GM19351 (cell line): ENCODE results near the gene OXSR1.
"Not testable (repeated sequence)": the region's sequence is repeated elsewhere in the genome, so short reads cannot be mapped to it uniquely, and the experiment has no call there.

Experiments
- ATAC-seq: cut with Tn5 transposase; IDR thresholded peaks from one replicate; pipeline ENCODE4 v1.9.1; 2021; ENCODE audit warnings: mild to moderate bottlenecking, moderate library complexity; ENCODE audit not compliant: unreplicated experiment

OXSR1 gene

DNA sequence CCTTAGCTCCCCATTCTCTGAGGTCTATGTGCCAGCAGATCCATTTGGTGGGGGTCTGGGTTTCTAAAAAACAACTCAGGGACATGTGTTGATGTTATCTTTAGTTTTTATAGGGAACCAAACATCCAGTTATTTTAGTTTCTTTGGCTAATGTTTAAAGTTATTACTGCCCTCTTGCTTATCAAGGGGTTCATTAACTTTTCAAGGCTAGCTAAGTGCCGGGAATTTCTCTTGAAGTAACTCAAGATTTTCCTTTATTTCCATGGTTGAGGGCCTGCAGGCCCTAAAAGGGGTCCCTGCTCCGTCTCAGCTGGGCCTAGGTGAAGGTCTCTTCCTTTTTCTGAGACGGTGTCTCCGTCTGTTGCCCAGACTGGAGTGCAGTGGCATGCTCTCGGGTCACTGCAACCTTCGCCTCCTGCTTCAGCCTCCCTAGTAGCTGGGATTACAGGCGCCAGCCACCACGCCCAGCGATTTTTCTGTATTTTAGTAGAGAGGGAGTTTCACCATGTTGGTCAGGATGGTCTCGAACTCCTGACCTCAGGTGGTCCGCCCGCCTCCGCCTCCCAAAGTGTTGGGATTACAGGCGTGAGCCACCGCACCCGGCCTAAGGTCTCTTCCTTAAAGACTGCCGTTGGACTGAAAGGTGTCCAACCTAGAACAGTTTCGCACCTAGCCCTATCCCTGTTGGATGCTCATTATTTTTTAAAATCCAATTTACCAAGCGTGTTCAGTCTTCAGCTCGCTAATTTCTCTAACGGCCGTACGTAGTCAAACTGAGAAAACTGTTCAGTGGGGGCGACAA is 1.3 kb upstream of the OXSR1 start:
- ATAC-seq, result no peak

GRCh38 chr3:38164643-38164951 is 740 bp upstream of the OXSR1 start:
- peak; percentile 20 for ATAC-seq

- no peak for ATAC-seq
These were observed 518 bp downstream of the OXSR1 start for GRCh38 chr3:38165722-38166387.

GRCh38 chr3:38167591-38167990 is 2.3 kb downstream of the OXSR1 start:
- ATAC-seq, result no peak

- ATAC-seq, result no peak
These were observed 3.1 kb downstream of the OXSR1 start for GRCh38 chr3:38168151-38169026.

DNA sequence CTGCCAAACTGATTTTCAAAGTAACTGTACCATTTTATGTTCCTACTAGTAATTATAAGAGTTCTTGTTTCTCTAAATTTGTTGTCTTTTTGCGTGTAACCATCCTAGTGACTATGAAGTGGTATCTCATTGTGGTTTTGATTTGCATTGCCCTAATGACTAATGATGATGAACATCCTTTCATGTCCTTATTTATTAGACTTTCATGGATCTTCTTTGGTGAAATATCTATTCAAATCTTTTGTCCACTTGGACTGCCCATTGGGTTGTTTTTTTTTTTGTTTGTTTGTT is 3.6 kb downstream of the OXSR1 start:
- no peak for ATAC-seq

GRCh38 chr3:38170722-38171121 is 5.4 kb downstream of the OXSR1 start:
- no peak for ATAC-seq

DNA sequence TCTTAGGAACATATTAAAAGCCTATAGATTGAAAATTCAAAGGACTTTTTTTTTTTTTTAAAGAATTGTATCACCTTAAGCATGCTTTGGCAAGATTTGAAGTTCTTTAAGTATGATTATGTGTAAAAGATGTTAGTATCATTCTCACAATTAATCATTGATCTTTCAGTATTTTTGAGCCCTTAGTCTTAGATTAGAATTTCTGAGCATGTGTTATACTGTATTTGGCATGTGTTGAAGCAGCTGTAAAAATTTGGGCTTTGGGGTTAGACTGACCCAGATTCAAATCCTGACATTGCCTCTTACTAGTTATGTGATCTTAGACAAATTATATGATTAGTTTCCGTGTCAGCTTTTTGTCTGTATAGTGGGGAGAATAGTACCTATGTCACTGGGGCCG is 6.3 kb downstream of the OXSR1 start:
- ATAC-seq, result no peak

- ATAC-seq, result peak; percentile 60
These were observed 8.6 kb downstream of the OXSR1 start for GRCh38 chr3:38173834-38174418.

DNA sequence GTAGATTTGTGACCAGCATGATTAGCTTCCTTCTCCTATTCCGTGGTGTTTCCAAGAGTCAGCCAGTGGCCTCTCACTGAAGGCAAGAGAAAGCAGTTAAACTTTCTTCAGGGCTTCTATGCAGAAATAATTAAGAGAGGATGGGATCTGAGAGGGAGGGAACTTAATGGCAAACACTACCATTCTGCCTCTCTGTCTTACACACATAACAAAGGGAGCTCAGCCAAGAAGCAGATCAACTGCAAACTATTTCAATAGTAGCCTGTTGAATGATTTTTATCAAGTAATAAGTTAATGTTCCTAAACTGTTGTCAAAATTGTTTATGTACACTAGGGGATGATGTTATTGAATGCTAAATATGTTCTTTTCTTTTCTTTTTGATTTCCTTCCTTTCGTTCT is 11.8 kb downstream of the OXSR1 start:
- ATAC-seq, result no peak

DNA sequence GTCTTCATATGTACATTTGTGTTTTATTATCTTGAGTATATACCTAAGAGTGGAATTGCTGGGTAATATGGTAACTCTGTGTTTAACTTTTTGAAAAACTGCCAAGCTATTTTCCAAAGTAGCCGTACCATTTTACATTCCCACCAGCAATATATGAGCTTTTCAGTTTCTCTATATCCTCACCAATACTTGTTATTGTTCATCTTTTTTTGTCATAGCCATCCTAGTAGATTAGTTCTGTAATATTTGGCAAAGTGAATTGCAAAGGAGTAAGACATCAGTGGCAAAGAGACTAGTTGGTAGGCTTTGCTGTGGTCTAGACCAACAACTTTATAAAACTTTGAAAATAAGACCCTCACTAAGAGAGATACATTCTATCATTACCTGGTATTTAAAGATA is 21.4 kb downstream of the OXSR1 start:
- ATAC-seq, result no peak

GRCh38 chr3:38190481-38190881 is 25.1 kb downstream of the OXSR1 start:
- no peak for ATAC-seq

DNA sequence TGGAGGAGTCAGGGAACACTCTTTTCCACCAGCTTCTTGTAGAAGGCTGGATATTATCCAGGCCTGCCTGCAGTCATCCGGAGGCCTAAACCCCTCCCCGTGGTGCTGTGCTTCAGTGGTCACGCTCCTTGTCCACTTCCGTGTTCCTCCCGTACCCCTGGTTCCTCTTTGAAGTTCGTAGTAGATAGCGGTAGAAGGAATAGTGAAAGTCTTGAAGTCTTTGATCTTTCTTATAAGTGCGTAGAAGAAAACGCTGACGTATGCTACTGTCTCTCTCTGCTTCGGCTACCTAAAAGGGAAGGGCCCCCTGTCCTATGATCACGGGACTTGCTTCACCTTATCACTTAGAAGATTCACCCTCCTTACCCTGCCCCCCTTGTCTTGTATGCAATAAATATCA is 37.6 kb downstream of the OXSR1 start:
- ATAC-seq, result not testable (repeated sequence)

GRCh38 chr3:38203690-38204089 is 38.4 kb downstream of the OXSR1 start:
- no peak for ATAC-seq

- ATAC-seq, result no peak
These were observed 39.5 kb downstream of the OXSR1 start for GRCh38 chr3:38204599-38205471.

GRCh38 chr3:38205472-38205805 is 40.1 kb downstream of the OXSR1 start:
- no peak for ATAC-seq

DNA sequence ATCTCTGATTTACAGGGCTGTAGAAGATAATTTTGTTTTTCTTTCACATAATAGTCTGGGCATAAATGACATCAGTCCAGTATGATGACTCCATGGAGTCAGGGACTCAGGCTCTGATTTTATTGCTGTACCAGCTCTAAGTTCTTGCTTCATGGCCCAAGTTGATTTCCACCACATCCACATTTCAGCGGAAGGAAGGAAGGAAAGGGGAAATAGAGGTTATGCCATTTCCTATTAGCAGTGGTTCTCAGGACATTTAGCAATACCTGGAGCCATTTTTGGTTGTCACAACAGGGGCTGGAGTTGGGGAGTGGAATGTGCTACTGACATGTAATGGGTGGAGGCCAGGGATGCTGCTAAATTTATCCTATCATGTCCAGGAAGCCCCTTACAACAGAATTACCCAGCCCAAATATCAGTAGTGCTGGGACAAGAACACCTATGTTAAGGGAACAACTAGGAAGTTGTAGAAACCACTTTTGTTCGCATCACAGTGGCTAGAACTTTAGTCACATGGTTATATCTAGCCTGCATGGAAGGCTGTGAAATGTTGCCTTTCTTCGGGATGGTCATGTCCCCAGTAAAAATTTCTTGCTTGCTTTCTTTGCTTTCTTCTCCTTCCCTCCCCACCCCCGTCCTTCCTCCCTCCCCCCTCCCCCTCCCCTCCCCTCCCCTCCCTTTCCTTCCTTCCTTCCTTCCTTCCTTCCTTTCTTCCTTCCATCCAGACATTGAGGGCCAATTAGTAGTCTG is 42.1 kb downstream of the OXSR1 start:
- no peak for ATAC-seq

DNA sequence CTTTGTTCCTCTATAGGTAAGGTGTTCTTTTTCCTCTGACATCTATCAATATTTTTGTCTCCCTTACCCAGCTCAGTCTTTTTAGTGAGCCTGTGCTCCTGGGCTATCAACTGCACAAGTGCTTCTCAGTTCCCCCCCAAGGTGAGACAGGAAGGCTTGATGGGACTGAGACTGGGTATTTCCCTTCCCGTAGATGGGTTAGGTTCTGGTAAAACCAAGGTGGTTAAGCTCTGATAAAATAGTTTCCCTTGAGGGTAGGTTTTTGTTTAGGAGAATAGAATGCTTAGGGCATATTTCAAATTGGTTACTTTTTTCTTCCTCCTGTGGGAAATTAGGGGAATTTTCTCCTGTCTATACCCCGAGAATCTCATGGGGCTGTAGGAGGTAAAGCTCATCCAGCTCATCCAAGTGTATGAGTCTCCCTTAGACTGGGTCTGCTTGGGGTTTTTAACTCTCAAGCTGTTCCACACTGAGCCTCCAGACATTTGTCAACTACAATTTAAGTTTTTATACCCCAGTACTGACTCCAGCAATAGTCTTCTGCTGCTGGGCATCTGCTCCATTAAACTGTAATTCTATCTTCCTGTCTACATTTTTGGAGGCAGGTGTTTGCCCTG is 44.9 kb downstream of the OXSR1 start:
- ATAC-seq, result peak; percentile 82

- ATAC-seq, result no peak
These were observed 46.8 kb downstream of the OXSR1 start for GRCh38 chr3:38212141-38212540.

DNA sequence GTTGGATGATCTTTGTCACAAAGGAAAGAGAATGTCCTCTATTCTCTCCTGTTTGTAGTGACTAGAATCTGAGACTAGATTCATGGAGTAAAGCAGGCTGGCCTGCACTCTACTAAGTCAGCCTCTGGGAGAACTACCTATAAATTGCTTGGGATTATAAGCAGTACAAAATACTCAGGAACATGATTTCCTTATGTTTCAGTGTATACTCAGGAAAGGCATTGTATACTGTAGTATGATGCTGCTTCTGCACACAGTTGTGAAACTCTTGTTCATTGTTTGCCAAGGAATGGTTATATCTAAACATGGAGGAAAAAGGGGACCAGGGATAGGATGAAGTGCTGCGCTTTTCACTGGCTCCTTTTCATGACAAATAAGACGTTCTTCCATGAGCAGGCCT is 49.2 kb downstream of the OXSR1 start:
- no peak for ATAC-seq
